ENCODE data around the gene TEX22.

Gene TEX22

GRCh38 chr14:105427936-105428485 lies 29.7 kb downstream of the TEX22 start:
- DNase-seq (ENCODE audit: low read depth) = no peak
- no peak for TF ChIP-seq CTCF (IDR thresholded peaks at IDR 0.05; ENCODE audit: insufficient read depth, low read depth, low read length, missing control alignments)
- H3K4me3 ChIP-seq (ENCODE audit: low read length) = no peak overlapping the region

GRCh38 chr14:105430042-105430441 lies 31.7 kb downstream of the TEX22 start:
- H3K4me3 ChIP-seq (ENCODE audit: low read length) = no peak overlapping the region
- TF ChIP-seq CTCF (IDR thresholded peaks at IDR 0.05; ENCODE audit: insufficient read depth, low read depth, low read length, missing control alignments) = no peak
- no peak for DNase-seq (ENCODE audit: low read depth)

- H3K4me3 ChIP-seq (ENCODE audit: low read length) = no peak overlapping the region
- no peak for TF ChIP-seq CTCF (IDR thresholded peaks at IDR 0.05; ENCODE audit: insufficient read depth, low read depth, low read length, missing control alignments)
- peak; percentile 74 for DNase-seq (ENCODE audit: low read depth)
These were observed 32.2 kb downstream of the TEX22 start for GRCh38 chr14:105430565-105430964.

GRCh38 chr14:105431256-105431655 lies 32.9 kb downstream of the TEX22 start:
- no peak for TF ChIP-seq CTCF (IDR thresholded peaks at IDR 0.05; ENCODE audit: insufficient read depth, low read depth, low read length, missing control alignments)
- H3K4me3 ChIP-seq (ENCODE audit: low read length) = no peak overlapping the region
- no peak for DNase-seq (ENCODE audit: low read depth)

- TF ChIP-seq CTCF (IDR thresholded peaks at IDR 0.05; ENCODE audit: insufficient read depth, low read depth, low read length, missing control alignments) = no peak
- H3K4me3 ChIP-seq (ENCODE audit: low read length) = no peak overlapping the region
- DNase-seq (ENCODE audit: low read depth) = no peak
These were observed 34.3 kb downstream of the TEX22 start for GRCh38 chr14:105432657-105433056.

GRCh38 chr14:105433161-105433605 lies 34.8 kb downstream of the TEX22 start:
- no peak for TF ChIP-seq CTCF (IDR thresholded peaks at IDR 0.05; ENCODE audit: insufficient read depth, low read depth, low read length, missing control alignments)
- no peak overlapping the region for H3K4me3 ChIP-seq (ENCODE audit: low read length)
- no peak for DNase-seq (ENCODE audit: low read depth)

GRCh38 chr14:105436402-105436801 lies 38.1 kb downstream of the TEX22 start:
- no peak for TF ChIP-seq CTCF (IDR thresholded peaks at IDR 0.05; ENCODE audit: insufficient read depth, low read depth, low read length, missing control alignments)
- DNase-seq (ENCODE audit: low read depth) = no peak
- H3K4me3 ChIP-seq (ENCODE audit: low read length) = no peak overlapping the region

All from epithelial cell of esophagus (primary cell).